ENCODE data around the gene SYNE4.
"Not testable (repeated sequence)": the region's sequence is repeated elsewhere in the genome, so short reads cannot be mapped to it uniquely, and the experiment has no call there.

The SYNE4 gene

DNA sequence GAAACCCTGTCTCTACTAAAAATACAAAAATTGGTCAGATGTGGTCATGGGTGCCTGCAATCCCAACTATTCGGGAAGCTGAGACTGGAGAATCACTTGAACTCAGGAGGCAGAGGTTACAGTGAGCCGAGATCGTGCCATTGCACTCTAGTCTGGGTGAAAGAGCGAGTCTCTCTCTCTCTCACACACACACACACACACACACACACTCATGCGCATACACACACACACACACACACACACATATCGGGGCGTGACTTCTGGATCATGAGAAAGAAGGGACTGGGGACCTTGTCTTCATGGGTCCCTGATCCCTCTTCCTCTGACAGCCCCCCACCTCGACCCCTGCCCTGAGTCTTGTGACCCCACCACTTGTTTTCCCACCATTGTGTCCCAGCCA is 25.4 kb downstream of the SYNE4 start (continued):
- TF ChIP-seq, protein P1, sequence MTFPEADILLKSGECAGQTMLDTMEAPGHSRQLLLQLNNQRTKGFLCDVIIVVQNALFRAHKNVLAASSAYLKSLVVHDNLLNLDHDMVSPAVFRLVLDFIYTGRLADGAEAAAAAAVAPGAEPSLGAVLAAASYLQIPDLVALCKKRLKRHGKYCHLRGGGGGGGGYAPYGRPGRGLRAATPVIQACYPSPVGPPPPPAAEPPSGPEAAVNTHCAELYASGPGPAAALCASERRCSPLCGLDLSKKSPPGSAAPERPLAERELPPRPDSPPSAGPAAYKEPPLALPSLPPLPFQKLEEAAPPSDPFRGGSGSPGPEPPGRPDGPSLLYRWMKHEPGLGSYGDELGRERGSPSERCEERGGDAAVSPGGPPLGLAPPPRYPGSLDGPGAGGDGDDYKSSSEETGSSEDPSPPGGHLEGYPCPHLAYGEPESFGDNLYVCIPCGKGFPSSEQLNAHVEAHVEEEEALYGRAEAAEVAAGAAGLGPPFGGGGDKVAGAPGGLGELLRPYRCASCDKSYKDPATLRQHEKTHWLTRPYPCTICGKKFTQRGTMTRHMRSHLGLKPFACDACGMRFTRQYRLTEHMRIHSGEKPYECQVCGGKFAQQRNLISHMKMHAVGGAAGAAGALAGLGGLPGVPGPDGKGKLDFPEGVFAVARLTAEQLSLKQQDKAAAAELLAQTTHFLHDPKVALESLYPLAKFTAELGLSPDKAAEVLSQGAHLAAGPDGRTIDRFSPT (tag by site-specific recombination; IDR thresholded peaks at IDR 0.05), result no peak
- no peak for TF ChIP-seq ZNF133 (tag by site-specific recombination; IDR thresholded peaks at IDR 0.05)
- TF ChIP-seq ZIC2 (tag by site-specific recombination; IDR thresholded peaks at IDR 0.05), result no peak
- TF ChIP-seq, protein P2, sequence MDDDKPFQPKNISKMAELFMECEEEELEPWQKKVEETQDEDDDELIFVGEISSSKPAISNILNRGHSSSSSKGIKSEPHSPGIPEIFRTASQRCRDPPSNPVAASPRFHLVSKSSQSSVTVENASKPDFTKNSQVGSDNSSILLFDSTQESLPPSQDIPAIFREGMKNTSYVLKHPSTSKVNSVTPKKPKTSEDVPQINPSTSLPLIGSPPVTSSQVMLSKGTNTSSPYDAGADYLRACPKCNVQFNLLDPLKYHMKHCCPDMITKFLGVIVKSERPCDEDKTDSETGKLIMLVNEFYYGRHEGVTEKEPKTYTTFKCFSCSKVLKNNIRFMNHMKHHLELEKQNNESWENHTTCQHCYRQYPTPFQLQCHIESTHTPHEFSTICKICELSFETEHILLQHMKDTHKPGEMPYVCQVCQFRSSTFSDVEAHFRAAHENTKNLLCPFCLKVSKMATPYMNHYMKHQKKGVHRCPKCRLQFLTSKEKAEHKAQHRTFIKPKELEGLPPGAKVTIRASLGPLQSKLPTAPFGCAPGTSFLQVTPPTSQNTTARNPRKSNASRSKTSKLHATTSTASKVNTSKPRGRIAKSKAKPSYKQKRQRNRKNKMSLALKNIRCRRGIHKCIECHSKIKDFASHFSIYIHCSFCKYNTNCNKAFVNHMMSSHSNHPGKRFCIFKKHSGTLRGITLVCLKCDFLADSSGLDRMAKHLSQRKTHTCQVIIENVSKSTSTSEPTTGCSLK (tag by site-specific recombination; IDR thresholded peaks at IDR 0.05), result no peak
- TF ChIP-seq ZNF16 (tag by site-specific recombination; IDR thresholded peaks at IDR 0.05; ENCODE audit: low read depth), result no peak
- TF ChIP-seq SALL2 (tag by site-specific recombination; IDR thresholded peaks at IDR 0.05; ENCODE audit: borderline replicate concordance), result no peak
- TF ChIP-seq ZNF416 (tag by site-specific recombination; IDR thresholded peaks at IDR 0.05), result no peak
- TF ChIP-seq, protein P3, sequence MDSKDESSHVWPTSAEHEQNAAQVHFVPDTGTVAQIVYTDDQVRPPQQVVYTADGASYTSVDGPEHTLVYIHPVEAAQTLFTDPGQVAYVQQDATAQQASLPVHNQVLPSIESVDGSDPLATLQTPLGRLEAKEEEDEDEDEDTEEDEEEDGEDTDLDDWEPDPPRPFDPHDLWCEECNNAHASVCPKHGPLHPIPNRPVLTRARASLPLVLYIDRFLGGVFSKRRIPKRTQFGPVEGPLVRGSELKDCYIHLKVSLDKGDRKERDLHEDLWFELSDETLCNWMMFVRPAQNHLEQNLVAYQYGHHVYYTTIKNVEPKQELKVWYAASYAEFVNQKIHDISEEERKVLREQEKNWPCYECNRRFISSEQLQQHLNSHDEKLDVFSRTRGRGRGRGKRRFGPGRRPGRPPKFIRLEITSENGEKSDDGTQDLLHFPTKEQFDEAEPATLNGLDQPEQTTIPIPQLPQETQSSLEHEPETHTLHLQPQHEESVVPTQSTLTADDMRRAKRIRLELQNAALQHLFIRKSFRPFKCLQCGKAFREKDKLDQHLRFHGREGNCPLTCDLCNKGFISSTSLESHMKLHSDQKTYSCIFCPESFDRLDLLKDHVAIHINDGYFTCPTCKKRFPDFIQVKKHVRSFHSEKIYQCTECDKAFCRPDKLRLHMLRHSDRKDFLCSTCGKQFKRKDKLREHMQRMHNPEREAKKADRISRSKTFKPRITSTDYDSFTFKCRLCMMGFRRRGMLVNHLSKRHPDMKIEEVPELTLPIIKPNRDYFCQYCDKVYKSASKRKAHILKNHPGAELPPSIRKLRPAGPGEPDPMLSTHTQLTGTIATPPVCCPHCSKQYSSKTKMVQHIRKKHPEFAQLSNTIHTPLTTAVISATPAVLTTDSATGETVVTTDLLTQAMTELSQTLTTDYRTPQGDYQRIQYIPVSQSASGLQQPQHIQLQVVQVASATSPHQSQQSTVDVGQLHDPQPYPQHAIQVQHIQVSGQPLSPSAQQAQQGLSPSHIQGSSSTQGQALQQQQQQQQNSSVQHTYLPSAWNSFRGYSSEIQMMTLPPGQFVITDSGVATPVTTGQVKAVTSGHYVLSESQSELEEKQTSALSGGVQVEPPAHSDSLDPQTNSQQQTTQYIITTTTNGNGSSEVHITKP (tag by site-specific recombination; IDR thresholded peaks at IDR 0.05), result 0 out of 2 replicates have a peak, but pooled peaks have one; percentile 15
- TF ChIP-seq SP2 (tag by site-specific recombination; IDR thresholded peaks at IDR 0.05), result no peak
- TF ChIP-seq HOXC10 (CRISPR knock-in tag; IDR thresholded peaks at IDR 0.05), result no peak

DNA sequence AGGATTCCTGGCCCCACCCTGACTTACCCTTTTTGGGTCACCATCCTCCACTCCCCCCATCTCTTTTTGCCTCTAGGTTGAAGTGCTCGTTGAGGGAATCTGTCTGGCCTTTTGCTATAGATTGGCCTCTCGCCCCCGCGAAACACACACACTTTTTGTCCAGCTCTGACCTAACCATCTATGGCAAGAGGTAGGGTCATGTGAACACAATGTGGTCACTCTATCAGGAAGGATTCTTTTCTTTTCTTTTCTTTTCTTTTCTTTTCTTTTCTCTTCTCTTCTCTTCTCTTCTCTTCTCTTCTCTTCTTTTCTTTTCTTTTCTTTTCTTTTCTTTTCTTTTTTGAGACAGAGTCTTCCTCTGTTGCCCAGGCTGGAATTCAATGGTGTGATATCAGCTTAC is 27.6 kb downstream of the SYNE4 start:
- peak; percentile 69 for TF ChIP-seq PRDM1 (tag by site-specific recombination; IDR thresholded peaks at IDR 0.05)
- peak; percentile 64 for TF ChIP-seq ZNF366 (tag by site-specific recombination; conservative IDR thresholded peaks at IDR 0.05)
- H3K36me3 ChIP-seq (ENCODE audit: control insufficient read depth in 2 of 2, insufficient read depth in 1 of 2, low read length in 2 of 2); H3K4me1 ChIP-seq (ENCODE audit: control insufficient read depth, insufficient read depth, low read length); H3K27ac ChIP-seq (ENCODE audit: extremely low read depth, low read depth, low read length); POLR2A ChIA-PET; H3K4me3 ChIP-seq (ENCODE audit: low read depth, low read length); H3K9me3 ChIP-seq (ENCODE audit: control insufficient read depth, insufficient read depth, low read depth, low read length): not testable (repeated sequence)
- CTCF ChIA-PET, result interaction anchor here (0.6 to 1.0 kb wide), 3 partner anchors 10 to 12 kb away, joined by 3 to 12 read pairs (median 5); no protein-coding TSS in a partner anchor

DNA sequence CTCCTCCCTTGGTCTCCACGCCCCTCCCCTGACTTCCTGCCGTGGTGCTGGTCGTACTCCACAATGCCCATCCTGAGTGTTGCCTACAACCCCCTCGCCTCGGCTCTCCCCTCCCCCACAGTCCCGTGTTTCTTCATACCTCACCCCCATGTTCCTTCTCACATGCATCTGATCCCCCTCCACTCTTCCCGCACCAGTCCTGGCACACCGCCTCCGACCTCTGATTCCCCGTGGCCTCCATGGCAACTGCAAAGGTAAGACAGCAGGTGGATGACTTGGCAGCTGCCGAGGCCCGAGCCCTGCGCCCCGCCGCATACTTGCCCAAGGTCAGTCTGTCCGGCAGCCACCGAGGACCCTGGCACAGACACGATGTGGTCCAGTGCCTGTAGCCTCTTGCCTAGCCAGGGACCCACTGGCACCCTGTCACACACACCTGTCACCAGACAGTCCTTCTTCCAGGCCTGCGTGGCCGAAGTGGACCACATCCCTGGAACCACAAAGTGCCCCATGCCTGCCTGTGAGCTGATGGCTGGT is 29.7 kb downstream of the SYNE4 start:
- Histone ChIP-seq H3K4me1 (ENCODE audit: control insufficient read depth, insufficient read depth, low read length) (no peaks in the 10 kb centered on the region), H3K36me3 (ENCODE audit: control insufficient read depth in 2 of 2, insufficient read depth in 1 of 2, low read length in 2 of 2) (no peaks in the 10 kb centered on the region), H3K4me3 (ENCODE audit: low read depth, low read length) (no peak overlapping the region), H3K9me3 (ENCODE audit: control insufficient read depth, insufficient read depth, low read depth, low read length) (no peaks in the 10 kb centered on the region), H3K27ac (ENCODE audit: extremely low read depth, low read depth, low read length) (no peak overlapping the region)
- ChIA-PET POLR2A (no interaction called here), CTCF (interaction anchor here (0.6 to 1.0 kb wide), 2 partner anchors 19 to 38 kb away, joined by 3 to 4 read pairs; no protein-coding TSS in a partner anchor)
- TF ChIP-seq ZNF777 (tag by site-specific recombination; IDR thresholded peaks at IDR 0.05; ENCODE audit: borderline replicate concordance) (0 out of 2 replicates have a peak, but pooled peaks have one; percentile 11), ZNF404 (tag by site-specific recombination; IDR thresholded peaks at IDR 0.05) (no peak), GLIS2 (tag by site-specific recombination; IDR thresholded peaks at IDR 0.05) (no peak), ZNF211 (tag by site-specific recombination; IDR thresholded peaks at IDR 0.05; ENCODE audit: low read depth) (0 out of 2 replicates have a peak, but pooled peaks have one; percentile 24), OSR2 (tag by site-specific recombination; IDR thresholded peaks at IDR 0.05) (no peak), ZNF530 (tag by site-specific recombination; IDR thresholded peaks at IDR 0.05; ENCODE audit: low read depth) (0 out of 2 replicates have a peak, but pooled peaks have one; percentile 12), ZFHX2 (tag by site-specific recombination; conservative IDR thresholded peaks at IDR 0.05) (peak; percentile 14; the same call in 1 of the 2 replicates)

All from HEK293 (cell line).